Caco-2 (cell line): ENCODE data around the gene SLCO4A1. TPM values are rescaled to one million over a fixed set of nuclear protein-coding genes. Genes with fewer than 3 reads are reported as not detected.

ENCODE experiments used
- BruUV-seq: library from RNA; stranded (reverse); fragments of 400-500 nt; replicated peaks from 2 replicates; lab custom pipeline; 2021; lab: Mats Ljungman, UMichigan
- CTCF ChIA-PET: fragments of 300-600 bp; sonication (Branson Sonifier 250); formaldehyde crosslinking; loops from one replicate; lab custom pipeline; 2022; ENCODE audit warnings: antibody characterized with exemption; lab: Charles Lee
- POLR2A ChIA-PET: fragments of 300-600 bp; sonication (Branson Sonifier 250); formaldehyde crosslinking; loops from one replicate; lab custom pipeline; 2022; ENCODE audit warnings: antibody characterized with exemption; lab: Charles Lee
- DNase-seq, 2 experiments: peaks; one replicate each; pipeline versions ENCODE4 v3.0.0 to v3.0.0-alpha.2; 2020 to 2022
- H3K27me3 ChIP-seq: replicated peaks from 2 replicates; pipeline ENCODE4 v1.6.0; 2011; ENCODE audit warnings: low read length; ENCODE audit not compliant: control insufficient read depth, insufficient read depth
- H3K36me3 ChIP-seq: 2 replicates; pipeline ENCODE4 v1.5.1; 2011; ENCODE audit warnings: low read length; ENCODE audit not compliant: control insufficient read depth, insufficient read depth
- H3K4me1 ChIP-seq: fragments of 250-450 bp; sonication (Bioruptor Pico); 2 replicates; pipeline ENCODE4 v1.5.1; 2020; ENCODE audit warnings: mild to moderate bottlenecking
- H3K4me3 ChIP-seq: 2 replicates; pipeline ENCODE4 v1.5.1; 2011; ENCODE audit warnings: low read depth, mild to moderate bottlenecking, control low read depth, low read length
- H3K9me3 ChIP-seq: fragments of 250-450 bp; sonication (Bioruptor Pico); 2 replicates; pipeline ENCODE4 v1.5.1; 2020; ENCODE audit warnings: mild to moderate bottlenecking, moderate library complexity
- H3K27ac Mint-ChIP-seq: one replicate; pipeline ENCODE4 v1.8.0; 2022; ENCODE audit warnings: mixed read lengths; ENCODE audit not compliant: unreplicated experiment
- H3K27me3 Mint-ChIP-seq: one replicate; pipeline ENCODE4 v1.8.0; 2022; ENCODE audit warnings: mixed read lengths; ENCODE audit not compliant: insufficient read depth, unreplicated experiment
- H3K36me3 Mint-ChIP-seq: one replicate; pipeline ENCODE4 v1.8.0; 2022; ENCODE audit warnings: mild to moderate bottlenecking, mixed read lengths; ENCODE audit not compliant: insufficient read depth, unreplicated experiment
- H3K4me1 Mint-ChIP-seq: one replicate; pipeline ENCODE4 v1.8.0; 2022; ENCODE audit warnings: low read depth, mixed read lengths; ENCODE audit not compliant: unreplicated experiment
- H3K4me3 Mint-ChIP-seq: one replicate; pipeline ENCODE4 v1.8.0; 2022; ENCODE audit warnings: mild to moderate bottlenecking, moderate library complexity, mixed read lengths; ENCODE audit not compliant: unreplicated experiment
- H3K9me3 Mint-ChIP-seq: one replicate; pipeline ENCODE4 v1.8.0; 2022; ENCODE audit warnings: mixed read lengths; ENCODE audit not compliant: unreplicated experiment
- intact Hi-C: fragments of 100-400 bp; cut with micrococcal nuclease; formaldehyde crosslinking; loops from one replicate; pipeline ENCODE4 v1.10.0; 2022; ENCODE audit not compliant: unreplicated experiment
- total RNA-seq: library from RNA; stranded (reverse); gene quantifications from 2 replicates; pipeline ENCODE4 v1.2.3, GENCODE V29; 2022
- TF ChIP-seq, protein P1 (sequence below), 2 experiments: fragments of 200-600 bp in 1 of 2; IDR thresholded peaks; 1 replicate in 1 of 2; 2 replicates in 1 of 2; pipeline versions ENCODE4 v1.5.1 to v1.8.0; 2011 to 2022; ENCODE audit warnings: antibody characterized with exemption in 1 of 2, control low read depth in 1 of 2, inconsistent platforms in 1 of 2, low read depth in 1 of 2, low read length in 1 of 2, mild to moderate bottlenecking in 1 of 2, moderate library complexity in 1 of 2; ENCODE audit not compliant: insufficient read depth in 1 of 2, severe bottlenecking in 1 of 2, unreplicated experiment in 1 of 2

Gene SLCO4A1
- total RNA-seq, 1 experiment from 2014 or later = 18.7 TPM

DNA sequence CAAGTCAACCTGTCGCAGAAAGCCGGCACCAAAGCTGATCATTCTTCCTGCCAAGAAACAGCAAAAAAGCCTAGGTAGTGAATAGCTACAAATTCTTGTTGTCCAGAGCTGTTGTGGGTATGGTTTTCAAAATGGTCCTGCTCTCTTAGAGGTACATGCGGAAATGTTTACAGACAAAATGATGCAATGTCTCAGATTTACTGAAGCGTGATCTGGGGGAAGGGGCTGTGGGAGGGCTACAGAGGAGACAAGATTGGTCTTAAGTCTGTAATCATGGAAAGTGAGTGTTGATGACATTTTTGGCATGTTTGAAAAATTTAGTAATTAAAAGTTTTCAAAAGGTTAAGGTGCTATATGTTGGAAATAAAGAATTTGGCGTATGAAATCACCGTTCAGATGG, 72.5 kb downstream of the SLCO4A1 start:
- Mint-ChIP-seq H3K27ac (no peak overlapping the region), H3K4me1 (no peaks in the 10 kb centered on the region), H3K27me3 (peaks cover 42% of the 10 kb centered on the region), H3K4me3 (no peak overlapping the region), H3K36me3 (no peaks in the 10 kb centered on the region), H3K9me3 (no peaks in the 10 kb centered on the region)
- Histone ChIP-seq H3K4me1 (no peaks in the 10 kb centered on the region), H3K4me3 (no peak overlapping the region), H3K27me3 (peaks cover 7% of the 10 kb centered on the region), H3K9me3 (no peaks in the 10 kb centered on the region), H3K36me3 (no peaks in the 10 kb centered on the region)
- intact Hi-C loops = no loop called here
- no TSS peak for BruUV-seq
- TF ChIP-seq, protein P1, sequence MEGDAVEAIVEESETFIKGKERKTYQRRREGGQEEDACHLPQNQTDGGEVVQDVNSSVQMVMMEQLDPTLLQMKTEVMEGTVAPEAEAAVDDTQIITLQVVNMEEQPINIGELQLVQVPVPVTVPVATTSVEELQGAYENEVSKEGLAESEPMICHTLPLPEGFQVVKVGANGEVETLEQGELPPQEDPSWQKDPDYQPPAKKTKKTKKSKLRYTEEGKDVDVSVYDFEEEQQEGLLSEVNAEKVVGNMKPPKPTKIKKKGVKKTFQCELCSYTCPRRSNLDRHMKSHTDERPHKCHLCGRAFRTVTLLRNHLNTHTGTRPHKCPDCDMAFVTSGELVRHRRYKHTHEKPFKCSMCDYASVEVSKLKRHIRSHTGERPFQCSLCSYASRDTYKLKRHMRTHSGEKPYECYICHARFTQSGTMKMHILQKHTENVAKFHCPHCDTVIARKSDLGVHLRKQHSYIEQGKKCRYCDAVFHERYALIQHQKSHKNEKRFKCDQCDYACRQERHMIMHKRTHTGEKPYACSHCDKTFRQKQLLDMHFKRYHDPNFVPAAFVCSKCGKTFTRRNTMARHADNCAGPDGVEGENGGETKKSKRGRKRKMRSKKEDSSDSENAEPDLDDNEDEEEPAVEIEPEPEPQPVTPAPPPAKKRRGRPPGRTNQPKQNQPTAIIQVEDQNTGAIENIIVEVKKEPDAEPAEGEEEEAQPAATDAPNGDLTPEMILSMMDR (IDR thresholded peaks at IDR 0.05; ENCODE audit: insufficient read depth in 1 of 2, low read depth in 1 of 2, low read length in 1 of 2, severe bottlenecking in 1 of 2, unreplicated experiment in 1 of 2) = no peak
- POLR2A ChIA-PET = interaction anchor here (0.6 kb wide), 1 partner anchor 15 kb away, joined by 3 read pairs; no protein-coding TSS in a partner anchor
- CTCF ChIA-PET = interaction anchor here (0.6 kb wide), 1 partner anchor 132 kb away, joined by 3 read pairs; no protein-coding TSS in a partner anchor
- no peak for DNase-seq

DNA sequence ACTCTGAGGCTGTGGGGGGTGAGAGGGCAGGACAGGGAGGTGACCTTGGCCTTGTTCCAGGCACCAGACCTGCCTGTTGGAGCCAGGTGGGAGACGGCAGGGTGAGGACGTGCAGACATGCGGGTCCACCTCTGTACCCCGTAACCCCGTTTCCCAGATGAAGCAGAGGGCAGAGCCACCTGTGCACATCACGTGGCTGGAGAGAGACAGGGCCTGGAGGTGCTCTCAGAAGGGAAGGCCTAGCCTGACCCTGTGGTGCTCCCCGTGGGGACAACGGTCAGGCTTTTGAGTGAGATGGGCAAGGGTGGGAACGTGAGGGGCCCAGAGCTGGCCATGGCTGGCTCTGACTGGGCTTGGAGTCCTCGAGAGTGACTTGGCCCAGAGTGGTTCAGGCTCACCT, 72.9 kb downstream of the SLCO4A1 start:
- Histone ChIP-seq H3K4me3 (no peak overlapping the region), H3K4me1 (no peaks in the 10 kb centered on the region), H3K27me3 (peaks cover 7% of the 10 kb centered on the region), H3K36me3 (no peaks in the 10 kb centered on the region), H3K9me3 (peaks cover under 1% of the 10 kb centered on the region)
- BruUV-seq = no TSS peak
- TF ChIP-seq, protein P1 (IDR thresholded peaks at IDR 0.05; ENCODE audit: insufficient read depth in 1 of 2, low read depth in 1 of 2, low read length in 1 of 2, severe bottlenecking in 1 of 2, unreplicated experiment in 1 of 2) = no peak
- ChIA-PET CTCF (no interaction called here), POLR2A (no interaction called here)
- Mint-ChIP-seq H3K27ac (no peak overlapping the region), H3K36me3 (no peaks in the 10 kb centered on the region), H3K9me3 (peaks cover 2% of the 10 kb centered on the region), H3K4me3 (no peak overlapping the region), H3K4me1 (no peaks in the 10 kb centered on the region), H3K27me3 (peaks cover 40% of the 10 kb centered on the region)
- no peak for DNase-seq
- intact Hi-C loops = no loop called here

DNA sequence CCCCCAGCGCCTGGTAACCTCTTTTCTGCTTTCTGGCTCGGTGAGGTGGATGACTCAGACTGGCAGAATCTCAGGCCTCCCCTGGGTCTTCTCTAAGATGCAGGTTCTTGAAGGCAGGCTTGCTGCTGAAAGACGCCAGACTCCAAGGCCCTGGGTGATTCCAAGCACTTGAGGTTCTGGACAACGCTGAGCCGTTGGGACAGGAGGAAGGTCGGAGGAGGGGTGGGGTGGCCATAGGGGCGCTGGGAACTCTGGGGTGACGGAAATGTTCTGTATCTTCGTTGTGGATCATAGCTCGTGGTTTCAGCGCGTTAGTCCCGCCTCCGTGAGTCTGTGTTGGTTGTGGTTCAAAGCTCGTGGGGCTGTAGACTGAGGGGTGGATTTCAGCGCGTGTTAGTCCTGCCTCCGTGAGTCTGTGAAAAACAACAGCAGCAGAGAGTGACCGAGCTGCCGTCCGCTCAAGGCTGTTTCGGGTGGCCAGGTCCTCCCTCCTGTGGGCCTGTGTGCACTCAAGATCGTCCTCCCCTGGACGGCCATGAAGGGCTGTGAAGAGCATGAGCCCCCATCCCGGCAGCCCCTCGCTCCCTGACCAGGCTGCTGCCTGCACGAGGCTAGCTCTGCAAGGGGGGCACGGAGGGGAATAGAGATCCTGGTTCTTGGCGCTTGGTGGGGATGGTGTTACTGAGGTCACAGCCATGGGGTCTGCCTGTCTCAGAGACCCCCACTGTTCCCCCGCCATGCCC, 74.1 kb downstream of the SLCO4A1 start:
- Histone ChIP-seq H3K4me1 (no peaks in the 10 kb centered on the region), H3K9me3 (peaks cover 12% of the 10 kb centered on the region), H3K4me3 (no peak overlapping the region), H3K27me3 (peaks cover 4% of the 10 kb centered on the region), H3K36me3 (no peaks in the 10 kb centered on the region)
- TF ChIP-seq, protein P1 (IDR thresholded peaks at IDR 0.05; ENCODE audit: insufficient read depth in 1 of 2, low read depth in 1 of 2, low read length in 1 of 2, severe bottlenecking in 1 of 2, unreplicated experiment in 1 of 2) = no peak
- ChIA-PET POLR2A (no interaction called here), CTCF (interaction anchor here (0.6 kb wide), 1 partner anchor 56 kb away, joined by 3 read pairs; no protein-coding TSS in a partner anchor)
- DNase-seq = no peak
- peaks cover 12% of the 10 kb centered on the region for H3K9me3 Mint-ChIP-seq
- BruUV-seq = no TSS peak
- intact Hi-C loops = no loop called here
- H3K4me3 Mint-ChIP-seq = no peak overlapping the region
- H3K36me3 Mint-ChIP-seq = no peaks in the 10 kb centered on the region
- H3K27ac Mint-ChIP-seq = no peak overlapping the region
- peaks cover 39% of the 10 kb centered on the region for H3K27me3 Mint-ChIP-seq
- no peaks in the 10 kb centered on the region for H3K4me1 Mint-ChIP-seq
